SK-N-MC (cell line): ENCODE results near the gene UGT2A2.

Experiments used
- EZH2 ChIP-seq: fragments of 200-600 bp; sonication (generic); IDR thresholded peaks from one replicate; pipeline ENCODE4 v1.6.1; 2017; ENCODE audit warnings: antibody characterized with exemption
- FOXP2 ChIP-seq: optimal IDR thresholded peaks from 2 replicates; pipeline ENCODE3; 2011; ENCODE audit warnings: mild to moderate bottlenecking, moderate library complexity; ENCODE audit not compliant: insufficient read depth; ENCODE audit errors: extremely low read length, control extremely low read depth
- POLR2AphosphoS5 ChIP-seq: IDR thresholded peaks from 2 replicates; pipeline ENCODE4 v1.6.1; 2012; ENCODE audit warnings: mild to moderate bottlenecking, low read depth, low read length, borderline replicate concordance

- TF ChIP-seq EZH2 (no peak), POLR2AphosphoS5 (no peak), FOXP2 (no peak)
Observed at GRCh38 chr4:69549651-69550050, 89.8 kb downstream of the UGT2A2 start.
